ENCODE results near the gene ADGRV1. TPM values are rescaled to one million over a fixed set of nuclear protein-coding genes. Genes with fewer than 3 reads are reported as not detected.

ADGRV1 gene
- total RNA-seq, 1 experiment from 2014 or later, result 64.8 TPM

GRCh38 chr5:91186101-91186500 is 627.5 kb downstream of the ADGRV1 start:
- Histone ChIP-seq H3K79me1 (ENCODE audit: insufficient read depth, low read depth, low read length, poor library complexity, severe bottlenecking) (no peaks in the 10 kb centered on the region), H3K56ac (ENCODE audit: insufficient read length, low read depth, low read length) (no peak overlapping the region), H4K20me1 (ENCODE audit: control insufficient read depth, insufficient read depth, insufficient read length) (no peaks in the 10 kb centered on the region), H3K4me2 (ENCODE audit: insufficient read depth, insufficient read length, low read length) (no peak overlapping the region), H3K14ac (ENCODE audit: insufficient read depth, low read length) (no peak overlapping the region), H3K23ac (ENCODE audit: insufficient read length, low read depth, low read length) (no peak overlapping the region), H2BK120ac (ENCODE audit: low read depth, low read length, poor library complexity, severe bottlenecking) (no peak overlapping the region), H3K9me3 (ENCODE audit: control insufficient read depth, low read depth, low read length) (no peaks in the 10 kb centered on the region), H3K23me2 (ENCODE audit: insufficient read length, low read depth, low read length, poor library complexity, severe bottlenecking) (no peaks in the 10 kb centered on the region), H3K27me3 (ENCODE audit: insufficient read depth, low read length) (no peaks in the 10 kb centered on the region), H3K79me2 (ENCODE audit: insufficient read depth, low read length) (no peaks in the 10 kb centered on the region), H3K27ac (ENCODE audit: insufficient read length, low read depth, low read length) (no peak overlapping the region), H2BK15ac (ENCODE audit: low read depth, low read length) (no peak overlapping the region), H3K9ac (ENCODE audit: extremely low read depth, insufficient read length, low read length) (no peak overlapping the region), H2AFZ (ENCODE audit: low read length) (no peak overlapping the region), H3K4me1 (ENCODE audit: insufficient read depth, low read length) (no peaks in the 10 kb centered on the region), H3K18ac (ENCODE audit: insufficient read length, low read depth, low read length) (no peak overlapping the region), H4K5ac (ENCODE audit: insufficient read length, low read depth, low read length) (no peak overlapping the region), H2BK20ac (ENCODE audit: low read depth, low read length, poor library complexity, severe bottlenecking) (no peak overlapping the region), H4K8ac (replicated peaks; ENCODE audit: insufficient read length, low read depth, low read length) (no peak overlapping the region), H2AK5ac (ENCODE audit: insufficient read length, low read length) (no peak overlapping the region), H3K4ac (ENCODE audit: low read depth, low read length) (no peak overlapping the region), H2BK12ac (ENCODE audit: insufficient read length, low read depth, low read length) (no peak overlapping the region), H3T11ph (ENCODE audit: low read length) (no peak overlapping the region), H2BK5ac (ENCODE audit: insufficient read length, low read length) (no peak overlapping the region), H4K91ac (ENCODE audit: insufficient read length, low read depth, low read length) (no peak overlapping the region)
- Mint-ChIP-seq H3K36me3 (ENCODE audit: insufficient read depth in 1 of 3, low read depth in 3 of 3) (no peaks in the 10 kb centered on the region), H3K9me3 (no peaks in the 10 kb centered on the region), H3K4me1 (peaks cover 27% of the 10 kb centered on the region in 2 experiments), H3K27ac (no peak overlapping the region), H3K4me3 (no peak overlapping the region), H3K27me3 (ENCODE audit: low read depth) (no peaks in the 10 kb centered on the region)
- no peak for TF ChIP-seq CTCF (conservative IDR thresholded peaks at IDR 0.05)
- WGBS (ENCODE audit: extremely low coverage, insufficient read length, low lambda C conversion rate), result no CpG with 5 or more reads among the region's 5 CpGs
- no peak for DNase-seq

Data from H9 (cell line).